GM12878 (cell line): ENCODE measurements around the gene SNHG17. TPM values are rescaled to one million over a fixed set of nuclear protein-coding genes. Genes with fewer than 3 reads are reported as not detected.

Source experiments
- ATAC-seq: fragments of 200-7000 bp; cut with Tn5 transposase; 3 replicates; pipeline ENCODE4 v1.9.1; 2020; ENCODE audit warnings: mild to moderate bottlenecking, moderate library complexity
- BruUV-seq: library from RNA; stranded (reverse); fragments of 400-500 nt; replicated peaks from 2 replicates; lab custom pipeline; 2021; lab: Mats Ljungman, UMichigan
- CTCF ChIA-PET: fragments of 300-600 bp; sonication (Branson Sonifier 250); formaldehyde crosslinking; extraction: SDS; loops from one replicate; lab custom pipeline; 2021; ENCODE audit warnings: inconsistent platforms; lab: Yijun Ruan, JAX
- POLR2A ChIA-PET: fragments of 350-600 bp; formaldehyde crosslinking; extraction: SDS; loops from one replicate; lab custom pipeline; 2021; ENCODE audit warnings: inconsistent platforms; lab: Charles Lee
- RAD21 ChIA-PET: fragments of 300-600 bp; sonication (Branson Sonifier 250); formaldehyde crosslinking; loops from one replicate; lab custom pipeline; 2023; ENCODE audit warnings: antibody characterized with exemption; ENCODE audit not compliant: unreplicated experiment; lab: Charles Lee
- SMC1A ChIA-PET: fragments of 300-600 bp; sonication (Branson Sonifier 250); formaldehyde crosslinking; loops from one replicate; lab custom pipeline; 2023; ENCODE audit not compliant: unreplicated experiment, uncharacterized antibody; lab: Charles Lee
- DNase-seq: peaks from one replicate; pipeline ENCODE4 v3.0.0-alpha.2; 2011; ENCODE audit warnings: low read depth, low spot score
- FAIRE-seq: peaks from 3 replicates; lab custom pipeline; 2011; peaks lifted over from hg19 to GRCh38; lab: Jason Lieb, UNC
- H2AFZ ChIP-seq: 2 replicates; pipeline ENCODE4 v1.6.0; 2011; ENCODE audit warnings: low read depth, low read length, control low read depth; ENCODE audit not compliant: control insufficient read depth
- H3K27ac ChIP-seq: 2 replicates; pipeline ENCODE4 v1.5.1; 2011; ENCODE audit warnings: control low read depth; ENCODE audit not compliant: control insufficient read depth, insufficient read depth
- H3K27me3 ChIP-seq, 2 experiments: replicated peaks in 1 of 2; 2 replicates each; pipeline versions ENCODE4 v1.6.0 to v1.6.1; 2011; ENCODE audit warnings: low read length in 1 of 2; ENCODE audit not compliant: control insufficient read depth in 2 of 2, insufficient read depth in 2 of 2
- H3K36me3 ChIP-seq, 2 experiments: 2 replicates each; pipeline ENCODE4 v1.5.1; 2011; ENCODE audit warnings: low read length in 1 of 2; ENCODE audit not compliant: control insufficient read depth in 2 of 2, insufficient read depth in 2 of 2
- H3K4me1 ChIP-seq: 2 replicates; pipeline ENCODE4 v1.6.1; 2011; ENCODE audit warnings: mild to moderate bottlenecking, low read length, moderate library complexity, mixed read lengths; ENCODE audit not compliant: control insufficient read depth, insufficient read depth
- H3K4me2 ChIP-seq: 2 replicates; pipeline ENCODE4 v1.6.0; 2011; ENCODE audit warnings: control low read depth; ENCODE audit not compliant: control insufficient read depth, insufficient read depth
- H3K4me3 ChIP-seq: fragments of 200-600 bp; sonication (generic); 2 replicates; pipeline ENCODE4 v1.5.1; 2016
- H3K79me2 ChIP-seq: 2 replicates; pipeline ENCODE4 v1.6.0; 2011; ENCODE audit warnings: low read length; ENCODE audit not compliant: control insufficient read depth, insufficient read depth
- H3K9ac ChIP-seq: 2 replicates; pipeline ENCODE4 v1.8.0; 2011; ENCODE audit warnings: low read length, control low read depth, mixed read lengths; ENCODE audit not compliant: control insufficient read depth, insufficient read depth
- H3K9me3 ChIP-seq: replicated peaks from 3 replicates; pipeline ENCODE4 v1.5.1; 2011; ENCODE audit warnings: mild to moderate bottlenecking, low read length; ENCODE audit not compliant: control insufficient read depth, insufficient read depth
- H4K20me1 ChIP-seq: 2 replicates; pipeline ENCODE4 v1.6.0; 2011; ENCODE audit not compliant: control insufficient read depth, insufficient read depth
- BMI1 ChIP-seq: fragments of 450-650 bp; IDR thresholded peaks from 2 replicates; pipeline ENCODE4 v1.6.1; 2016; ENCODE audit warnings: mild to moderate bottlenecking, moderate library complexity, borderline replicate concordance
- EP300 ChIP-seq, 2 experiments: fragments of 150-350 bp in 1 of 2; IDR thresholded peaks; 2 replicates each; pipeline ENCODE4 v1.6.1; 2011 to 2012; ENCODE audit warnings: low read depth in 2 of 2, low read length in 2 of 2, borderline replicate concordance in 1 of 2, improper control_type of control experiment in 1 of 2, inconsistent platforms in 1 of 2; ENCODE audit not compliant: control insufficient read depth in 1 of 2
- EZH2 ChIP-seq: IDR thresholded peaks from 2 replicates; pipeline ENCODE4 v1.6.1; 2012; ENCODE audit warnings: low read depth, mild to moderate bottlenecking, control low read depth, inconsistent platforms, low read length, borderline replicate concordance; ENCODE audit not compliant: control insufficient read depth
- IRF3 ChIP-seq: fragments of 450-650 bp; IDR thresholded peaks from 2 replicates; pipeline ENCODE4 v1.6.1; 2014; ENCODE audit warnings: mild to moderate bottlenecking
- KAT2A ChIP-seq: conservative IDR thresholded peaks from 2 replicates; pipeline ENCODE4 v1.6.1; 2011; ENCODE audit warnings: low read depth, low read length; ENCODE audit not compliant: control insufficient read depth
- NR2C2 ChIP-seq: IDR thresholded peaks from 2 replicates; pipeline ENCODE4 v1.6.1; 2011; ENCODE audit warnings: borderline replicate concordance, low read depth; ENCODE audit not compliant: control insufficient read depth, insufficient read length
- NR2F1 ChIP-seq: fragments of 450-650 bp; conservative IDR thresholded peaks from 2 replicates; pipeline ENCODE4 v1.6.1; 2017; ENCODE audit warnings: mild to moderate bottlenecking
- POLR2AphosphoS5 ChIP-seq: IDR thresholded peaks from 2 replicates; pipeline ENCODE4 v1.6.1; 2011; ENCODE audit warnings: mild to moderate bottlenecking, low read length, inconsistent platforms
- ZBTB4 ChIP-seq: fragments of 450-650 bp; formaldehyde crosslinking; IDR thresholded peaks from 2 replicates; pipeline ENCODE4 v1.4.0; 2022; ENCODE audit warnings: mild to moderate bottlenecking, moderate library complexity
- ZBTB40 ChIP-seq: fragments of 450-650 bp; IDR thresholded peaks from 2 replicates; pipeline ENCODE4 v1.6.1; 2016; ENCODE audit warnings: mild to moderate bottlenecking, moderate library complexity, borderline replicate concordance
- ZNF622 ChIP-seq: fragments of 450-650 bp; IDR thresholded peaks from 2 replicates; pipeline ENCODE4 v1.6.1; 2017; ENCODE audit warnings: mild to moderate bottlenecking, inconsistent platforms
- WGBS: methylation state at CpG from one replicate; pipeline ENCODE4 v1.1.6; 2016; ENCODE audit warnings: low lambda C conversion rate; ENCODE audit not compliant: insufficient replicate concordance, insufficient coverage; ENCODE audit errors: missing lambda C conversion rate; 5-methylcytosine and 5-hydroxymethylcytosine counted together
- in situ Hi-C: fragments of 300-500 bp; cut with MboI; formaldehyde crosslinking; loops from 9 replicates; pipeline ENCODE4 v1.14.3; 2018; ENCODE audit warnings: mixed read lengths
- intact Hi-C: fragments of 100-400 bp; cut with micrococcal nuclease; formaldehyde crosslinking; loops from one replicate; pipeline ENCODE4 v1.14.2; 2022; ENCODE audit not compliant: unreplicated experiment
- polyA plus RNA-seq, 11 experiments: library from polyadenylated mRNA; depleted of rRNA in 4 of 11; unstranded in 6 of 11; stranded (reverse) in 5 of 11; fragments of >200 nt; fragmentation: Nextera tagmentation in 4 of 11; fragmentation: Illumina TruSeq in 1 of 11; extraction: Ambion mirVana in 4 of 11; extraction: Trizol in 1 of 11; gene quantifications; 1 replicate in 1 of 11; 2 replicates in 10 of 11; pipeline versions ENCODE4 v1.2.1 to v1.2.3, GENCODE V29; 2011 to 2016; ENCODE audit warnings: inconsistent platforms in 2 of 11, missing spikeins in 2 of 11, low read depth in 1 of 11
- total RNA-seq, 4 experiments: library from RNA; depleted of rRNA in 3 of 4; stranded (reverse); fragments of >200 nt in 3 of 4; fragmentation: Illumina TruSeq in 1 of 4; extraction: Trizol in 1 of 4; gene quantifications; 2 replicates each; pipeline versions ENCODE4 v1.2.1 to v1.2.3, GENCODE V29; 2013 to 2021

Gene SNHG17
- total and polyA plus RNA-seq, 10 of the 15 experiments (the other 5 are each of a cell fraction or from before 2014, with no cell fraction given), result 20.8 to 63.0 (median 33.9) TPM

- ChIA-PET SMC1A (no interaction called here), CTCF (no interaction called here), RAD21 (no interaction called here), POLR2A (no interaction called here)
- WGBS, result 82% methylated on average over 14 of the region's 14 CpGs
- no peak overlapping the region for H3K4me2 ChIP-seq
- ATAC-seq (no peak), FAIRE-seq (no peak), DNase-seq (no peak)
- intact Hi-C loops, result no loop called here
- H3K9me3 ChIP-seq, result no peaks in the 10 kb centered on the region
- peaks cover 15 to 31% of the 10 kb centered on the region in 2 experiments; a peak in 3 of 4 replicates for H3K36me3 ChIP-seq
- no peak overlapping the region for H3K4me3 ChIP-seq
- no TSS peak for BruUV-seq
- H3K27ac ChIP-seq, result no peak overlapping the region
- H3K27me3 ChIP-seq, result no peaks in the 10 kb centered on the region
- no peak overlapping the region for H3K9ac ChIP-seq
- H2AFZ ChIP-seq, result no peak overlapping the region
- no peaks in the 10 kb centered on the region for H3K79me2 ChIP-seq
- H4K20me1 ChIP-seq, result peaks cover 6% of the 10 kb centered on the region; the same call in 1 of the 2 replicates
- no peaks in the 10 kb centered on the region for H3K4me1 ChIP-seq
- in situ Hi-C loops, result loop anchor here (10.0 kb wide), 1 partner anchor 360 kb away; no protein-coding TSS in a partner anchor
- no peak for TF ChIP-seq EP300 (IDR thresholded peaks at IDR 0.05; ENCODE audit: borderline replicate concordance in 1 of 2, control insufficient read depth in 1 of 2, low read depth in 2 of 2, low read length in 2 of 2)
- TF ChIP-seq POLR2AphosphoS5, result no peak
- no peak for TF ChIP-seq BMI1
- TF ChIP-seq IRF3, result no peak
- no peak for TF ChIP-seq EZH2
- no peak for TF ChIP-seq ZBTB4
- TF ChIP-seq NR2F1, result no peak
- no peak for TF ChIP-seq ZNF622
- TF ChIP-seq NR2C2, result no peak
- no peak for TF ChIP-seq KAT2A
- no peak for TF ChIP-seq ZBTB40
Measured at GRCh38 chr20:38414769-38415450, 20.2 kb downstream of the SNHG17 start.
